Hepatocyte (in vitro differentiated cells): Measurements from ENCODE around the gene CBR3.

ENCODE experiments used
- EZH2 ChIP-seq: fragments of 200-600 bp; sonication (generic); IDR thresholded peaks from 2 replicates; pipeline ENCODE4 v1.6.1; 2016; ENCODE audit warnings: antibody characterized with exemption, mild to moderate bottlenecking, borderline replicate concordance
- EZH2phosphoT487 ChIP-seq: fragments of 200-600 bp; sonication (generic); IDR thresholded peaks from one replicate; pipeline ENCODE4 v1.6.1; 2018; ENCODE audit warnings: antibody characterized with exemption, mild to moderate bottlenecking, low read depth, moderate library complexity; ENCODE audit not compliant: unreplicated experiment, severe bottlenecking
- TF ChIP-seq, protein P1 (sequence below): fragments of 200-600 bp; sonication (generic); IDR thresholded peaks from 2 replicates; pipeline ENCODE4 v1.5.1; 2016; ENCODE audit warnings: antibody characterized with exemption, mild to moderate bottlenecking; ENCODE audit not compliant: poor library complexity

DNA sequence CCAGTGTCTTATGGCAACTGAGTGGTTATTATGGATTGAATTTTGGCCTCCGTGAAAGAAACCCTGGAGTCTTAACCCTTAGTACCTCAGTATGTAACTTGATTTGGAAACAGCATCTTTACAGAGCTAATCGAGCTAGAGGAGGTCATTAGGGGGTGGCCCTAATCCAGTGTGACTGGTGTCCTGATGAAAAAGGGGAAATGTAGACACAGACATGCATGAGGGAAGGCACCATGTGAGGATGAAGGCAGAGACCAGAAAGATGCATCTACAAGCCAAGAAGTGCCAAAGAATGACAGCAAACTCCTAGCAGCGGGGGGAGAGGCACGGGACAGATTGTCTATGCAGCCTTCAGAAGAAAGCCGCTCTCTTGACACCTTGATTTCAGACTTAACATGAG lies 36.5 kb downstream of the CBR3 start:
- TF ChIP-seq EZH2phosphoT487 = no peak
- TF ChIP-seq, protein P1, sequence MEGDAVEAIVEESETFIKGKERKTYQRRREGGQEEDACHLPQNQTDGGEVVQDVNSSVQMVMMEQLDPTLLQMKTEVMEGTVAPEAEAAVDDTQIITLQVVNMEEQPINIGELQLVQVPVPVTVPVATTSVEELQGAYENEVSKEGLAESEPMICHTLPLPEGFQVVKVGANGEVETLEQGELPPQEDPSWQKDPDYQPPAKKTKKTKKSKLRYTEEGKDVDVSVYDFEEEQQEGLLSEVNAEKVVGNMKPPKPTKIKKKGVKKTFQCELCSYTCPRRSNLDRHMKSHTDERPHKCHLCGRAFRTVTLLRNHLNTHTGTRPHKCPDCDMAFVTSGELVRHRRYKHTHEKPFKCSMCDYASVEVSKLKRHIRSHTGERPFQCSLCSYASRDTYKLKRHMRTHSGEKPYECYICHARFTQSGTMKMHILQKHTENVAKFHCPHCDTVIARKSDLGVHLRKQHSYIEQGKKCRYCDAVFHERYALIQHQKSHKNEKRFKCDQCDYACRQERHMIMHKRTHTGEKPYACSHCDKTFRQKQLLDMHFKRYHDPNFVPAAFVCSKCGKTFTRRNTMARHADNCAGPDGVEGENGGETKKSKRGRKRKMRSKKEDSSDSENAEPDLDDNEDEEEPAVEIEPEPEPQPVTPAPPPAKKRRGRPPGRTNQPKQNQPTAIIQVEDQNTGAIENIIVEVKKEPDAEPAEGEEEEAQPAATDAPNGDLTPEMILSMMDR = no peak
- no peak for TF ChIP-seq EZH2
